ENCODE data around the gene SORBS1. TPM values are rescaled to one million over a fixed set of nuclear protein-coding genes. Genes with fewer than 3 reads are reported as not detected.

The SORBS1 gene
- total RNA-seq, 2 experiments from 2014 or later, result 0.57 to 3.1 TPM

GRCh38 chr10:95392217-95392584, 169.0 kb downstream of the SORBS1 start:
- no peak for TF ChIP-seq EZH2phosphoT487 (IDR thresholded peaks at IDR 0.05; ENCODE audit: borderline replicate concordance, low read depth, low read length)
- TF ChIP-seq, protein P1, sequence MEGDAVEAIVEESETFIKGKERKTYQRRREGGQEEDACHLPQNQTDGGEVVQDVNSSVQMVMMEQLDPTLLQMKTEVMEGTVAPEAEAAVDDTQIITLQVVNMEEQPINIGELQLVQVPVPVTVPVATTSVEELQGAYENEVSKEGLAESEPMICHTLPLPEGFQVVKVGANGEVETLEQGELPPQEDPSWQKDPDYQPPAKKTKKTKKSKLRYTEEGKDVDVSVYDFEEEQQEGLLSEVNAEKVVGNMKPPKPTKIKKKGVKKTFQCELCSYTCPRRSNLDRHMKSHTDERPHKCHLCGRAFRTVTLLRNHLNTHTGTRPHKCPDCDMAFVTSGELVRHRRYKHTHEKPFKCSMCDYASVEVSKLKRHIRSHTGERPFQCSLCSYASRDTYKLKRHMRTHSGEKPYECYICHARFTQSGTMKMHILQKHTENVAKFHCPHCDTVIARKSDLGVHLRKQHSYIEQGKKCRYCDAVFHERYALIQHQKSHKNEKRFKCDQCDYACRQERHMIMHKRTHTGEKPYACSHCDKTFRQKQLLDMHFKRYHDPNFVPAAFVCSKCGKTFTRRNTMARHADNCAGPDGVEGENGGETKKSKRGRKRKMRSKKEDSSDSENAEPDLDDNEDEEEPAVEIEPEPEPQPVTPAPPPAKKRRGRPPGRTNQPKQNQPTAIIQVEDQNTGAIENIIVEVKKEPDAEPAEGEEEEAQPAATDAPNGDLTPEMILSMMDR (conservative IDR thresholded peaks at IDR 0.05; ENCODE audit: low read length), result no peak
- no TSS peak for BruUV-seq (replicated peaks)
- DNase-seq (ENCODE audit: low spot score), result no peak
- H3K4me3 ChIP-seq (ENCODE audit: low read depth, low read length, poor library complexity, severe bottlenecking), result no peak overlapping the region
- CTCF ChIA-PET (ENCODE audit: unreplicated experiment), result no interaction called here
- H3K4me1 ChIP-seq (ENCODE audit: insufficient read depth, low read length, poor library complexity, severe bottlenecking), result no peaks in the 10 kb centered on the region
- H2AFZ ChIP-seq (ENCODE audit: low read length), result no peak overlapping the region
- H3K9me3 ChIP-seq (ENCODE audit: low read length), result no peaks in the 10 kb centered on the region
- H3K36me3 ChIP-seq (ENCODE audit: insufficient read depth, low read length), result no peaks in the 10 kb centered on the region
- POLR2A ChIA-PET, result interaction anchor here (0.6 to 1.1 kb wide), 3 partner anchors 26 to 142 kb away, joined by 3 to 4 read pairs (median 3); no protein-coding TSS in a partner anchor
- H4K20me1 ChIP-seq (ENCODE audit: insufficient read depth, low read length), result no peaks in the 10 kb centered on the region
- intact Hi-C loops (cut with micrococcal nuclease; ENCODE audit: unreplicated experiment), result no loop called here
- H3K79me2 ChIP-seq (ENCODE audit: insufficient read depth, low read depth, low read length), result no peaks in the 10 kb centered on the region
- H3K4me2 ChIP-seq (ENCODE audit: low read length), result no peak overlapping the region
- no peaks in the 10 kb centered on the region for H3K9me2 ChIP-seq (ENCODE audit: insufficient read depth, low read length)
- H3K27ac ChIP-seq (ENCODE audit: low read depth, low read length, poor library complexity, severe bottlenecking), result no peak overlapping the region

DNA sequence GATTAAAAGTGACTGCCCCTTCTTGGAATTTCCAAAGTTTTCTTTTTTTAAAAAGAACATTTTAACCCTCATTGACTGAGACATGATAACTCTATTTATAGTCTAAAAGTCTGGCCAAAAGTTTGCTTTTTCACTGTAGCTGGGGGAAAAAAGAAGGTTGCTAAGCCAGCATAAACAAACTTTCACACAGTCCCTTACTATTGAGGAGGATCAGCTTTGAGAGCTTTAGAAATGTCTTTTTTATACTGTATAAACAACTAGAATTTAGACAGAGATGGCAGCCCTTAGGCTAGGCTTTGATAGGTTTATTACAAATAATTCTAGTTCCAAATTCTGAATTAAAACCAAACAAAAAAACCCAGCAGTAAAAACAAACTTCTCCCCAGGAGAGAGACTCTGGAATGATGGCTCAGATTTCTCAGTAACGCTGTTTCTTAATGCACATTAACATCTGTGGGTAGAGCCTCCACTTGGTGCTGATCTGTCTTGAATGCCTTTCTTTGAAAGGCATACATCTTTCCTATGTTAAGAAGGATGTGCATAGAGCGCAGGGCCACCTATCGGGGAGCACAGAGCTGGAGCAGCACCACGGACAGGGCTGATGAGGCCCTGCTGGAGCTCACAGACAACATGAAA, 169.5 kb downstream of the SORBS1 start:
- H3K27ac ChIP-seq (ENCODE audit: low read depth, low read length, poor library complexity, severe bottlenecking), result no peak overlapping the region
- BruUV-seq (replicated peaks), result no TSS peak
- no peaks in the 10 kb centered on the region for H3K36me3 ChIP-seq (ENCODE audit: insufficient read depth, low read length)
- H2AFZ ChIP-seq (ENCODE audit: low read length), result no peak overlapping the region
- H3K9me3 ChIP-seq (ENCODE audit: low read length), result no peaks in the 10 kb centered on the region
- H4K20me1 ChIP-seq (ENCODE audit: insufficient read depth, low read length), result no peaks in the 10 kb centered on the region
- H3K4me2 ChIP-seq (ENCODE audit: low read length), result no peak overlapping the region
- no peak overlapping the region for H3K4me3 ChIP-seq (ENCODE audit: low read depth, low read length, poor library complexity, severe bottlenecking)
- DNase-seq (ENCODE audit: low spot score), result peak; percentile 7
- POLR2A ChIA-PET, result interaction anchor here (0.7 to 1.1 kb wide), 2 partner anchors 26 to 53 kb away, joined by 3 to 4 read pairs; no protein-coding TSS in a partner anchor
- no peaks in the 10 kb centered on the region for H3K9me2 ChIP-seq (ENCODE audit: insufficient read depth, low read length)
- H3K79me2 ChIP-seq (ENCODE audit: insufficient read depth, low read depth, low read length), result no peaks in the 10 kb centered on the region
- CTCF ChIA-PET (ENCODE audit: unreplicated experiment), result no interaction called here
- intact Hi-C loops (cut with micrococcal nuclease; ENCODE audit: unreplicated experiment), result no loop called here
- no peaks in the 10 kb centered on the region for H3K4me1 ChIP-seq (ENCODE audit: insufficient read depth, low read length, poor library complexity, severe bottlenecking)
- TF ChIP-seq, protein P1 (conservative IDR thresholded peaks at IDR 0.05; ENCODE audit: low read length), result no peak
- TF ChIP-seq EZH2phosphoT487 (IDR thresholded peaks at IDR 0.05; ENCODE audit: borderline replicate concordance, low read depth, low read length), result no peak

- no peak overlapping the region for H3K4me3 ChIP-seq (ENCODE audit: low read depth, low read length, poor library complexity, severe bottlenecking)
- no peak overlapping the region for H3K4me2 ChIP-seq (ENCODE audit: low read length)
- H3K36me3 ChIP-seq (ENCODE audit: insufficient read depth, low read length), result no peaks in the 10 kb centered on the region
- no peak overlapping the region for H2AFZ ChIP-seq (ENCODE audit: low read length)
- H3K27ac ChIP-seq (ENCODE audit: low read depth, low read length, poor library complexity, severe bottlenecking), result no peak overlapping the region
- no peaks in the 10 kb centered on the region for H3K79me2 ChIP-seq (ENCODE audit: insufficient read depth, low read depth, low read length)
- no TSS peak for BruUV-seq (replicated peaks)
- H3K9me3 ChIP-seq (ENCODE audit: low read length), result no peaks in the 10 kb centered on the region
- ChIA-PET CTCF (ENCODE audit: unreplicated experiment) (no interaction called here), POLR2A (interaction anchor here (1.1 kb wide), 1 partner anchor 25 kb away, joined by 3 read pairs; no protein-coding TSS in a partner anchor)
- intact Hi-C loops (cut with micrococcal nuclease; ENCODE audit: unreplicated experiment), result no loop called here
- H3K9me2 ChIP-seq (ENCODE audit: insufficient read depth, low read length), result no peaks in the 10 kb centered on the region
- no peaks in the 10 kb centered on the region for H4K20me1 ChIP-seq (ENCODE audit: insufficient read depth, low read length)
- H3K4me1 ChIP-seq (ENCODE audit: insufficient read depth, low read length, poor library complexity, severe bottlenecking), result no peaks in the 10 kb centered on the region
- no peak for DNase-seq (ENCODE audit: low spot score)
- TF ChIP-seq, protein P1 (conservative IDR thresholded peaks at IDR 0.05; ENCODE audit: low read length), result no peak
- no peak for TF ChIP-seq EZH2phosphoT487 (IDR thresholded peaks at IDR 0.05; ENCODE audit: borderline replicate concordance, low read depth, low read length)
Observed at GRCh38 chr10:95391164-95391563, 170.0 kb downstream of the SORBS1 start.
